Measurements from ENCODE around the gene NFATC3. TPM values are rescaled to one million over a fixed set of nuclear protein-coding genes. Genes with fewer than 3 reads are reported as not detected.
A peak's percentile ranks its signal among the peaks of the same experiment; 100 is the strongest.

The NFATC3 gene
- total RNA-seq, 4 donors from 2014 or later: 22.6 to 74.0 (median 48.4) TPM

- Histone ChIP-seq H3K4me1 (no peaks in the 10 kb centered on the region), H3K4me3 (peak within 1 kb of the TSS; percentile 63 to 65), H3K27me3 (no peaks in the 10 kb centered on the region), H3K36me3 (no peaks in the 10 kb centered on the region), H3K27ac (peak within 1 kb of the TSS; percentile 89 to 94), H3K9me3 (no peaks in the 10 kb centered on the region)
- intact Hi-C loops (cut with DNase I; ENCODE audit: low total_unique reads): loop anchor here (5.0 kb wide), 2 partner anchors 48 to 63 kb away; partner anchors contain the start of genes PRMT7 and SLC7A6OS
- DNase-seq: peak; percentile 59 to 74
- TF ChIP-seq POLR2A (IDR thresholded peaks at IDR 0.05) (peak; percentile 78 to 80), CTCF (IDR thresholded peaks at IDR 0.05) (peak; percentile 44 to 72 (median 58))
These were observed 179.2 kb downstream of the NFATC3 start, which contains the start of gene SLC7A6 for GRCh38 chr16:68264128-68265077. Gene SLC7A6, plus strand, starts transcription at chr16:68264526. Its CDS starts 10,201 bp downstream, at chr16:68274727.

GRCh38 chr16:68265078-68265920, 180.1 kb downstream of the NFATC3 start:
- no peaks in the 10 kb centered on the region for H3K4me1 ChIP-seq
- H3K36me3 ChIP-seq: no peaks in the 10 kb centered on the region
- no peaks in the 10 kb centered on the region for H3K27me3 ChIP-seq
- peak; percentile 57 for DNase-seq
- TF ChIP-seq CTCF (IDR thresholded peaks at IDR 0.05): no peak
- peak in 1 of 2 donors; percentile 33 for TF ChIP-seq POLR2A (IDR thresholded peaks at IDR 0.05)
- intact Hi-C loops (cut with DNase I; ENCODE audit: low total_unique reads): no loop called here
- H3K27ac ChIP-seq: peak overlapping the region; percentile 89 to 94
- no peaks in the 10 kb centered on the region for H3K9me3 ChIP-seq
- peak overlapping the region; percentile 63 to 65 for H3K4me3 ChIP-seq

GRCh38 chr16:68267612-68268405, 182.6 kb downstream of the NFATC3 start:
- Histone ChIP-seq H3K27ac (no peak overlapping the region), H3K4me3 (no peak overlapping the region), H3K27me3 (no peaks in the 10 kb centered on the region), H3K9me3 (no peaks in the 10 kb centered on the region), H3K36me3 (no peaks in the 10 kb centered on the region), H3K4me1 (no peaks in the 10 kb centered on the region)
- TF ChIP-seq CTCF (IDR thresholded peaks at IDR 0.05) (no peak), POLR2A (IDR thresholded peaks at IDR 0.05) (no peak)
- no peak for DNase-seq
- intact Hi-C loops (cut with DNase I; ENCODE audit: low total_unique reads): no loop called here

GRCh38 chr16:68269793-68270192, 184.6 kb downstream of the NFATC3 start:
- TF ChIP-seq CTCF (IDR thresholded peaks at IDR 0.05): no peak
- no peak for TF ChIP-seq POLR2A (IDR thresholded peaks at IDR 0.05)
- Histone ChIP-seq H3K27ac (no peak overlapping the region), H3K27me3 (no peaks in the 10 kb centered on the region), H3K36me3 (no peaks in the 10 kb centered on the region), H3K4me1 (no peaks in the 10 kb centered on the region), H3K9me3 (no peaks in the 10 kb centered on the region), H3K4me3 (no peak overlapping the region)
- intact Hi-C loops (cut with DNase I; ENCODE audit: low total_unique reads): no loop called here
- no peak for DNase-seq

All from uterus (tissue), 4 donors.